ENCODE data around the gene BCDIN3D.

GRCh38 chr12:49882248-49882850 is 39.4 kb upstream of the BCDIN3D start:
- TF ChIP-seq CTCF (IDR thresholded peaks at IDR 0.05; ENCODE audit: borderline replicate concordance, extremely low read depth, low read length, poor library complexity, severe bottlenecking) (no peak), EZH2 (IDR thresholded peaks at IDR 0.05; ENCODE audit: borderline replicate concordance, low read depth, low read length, severe bottlenecking) (no peak)
